ENCODE measurements around the gene GCDH.
"Not testable (repeated sequence)": the region's sequence is repeated elsewhere in the genome, so short reads cannot be mapped to it uniquely, and the experiment has no call there.

The GCDH gene

DNA sequence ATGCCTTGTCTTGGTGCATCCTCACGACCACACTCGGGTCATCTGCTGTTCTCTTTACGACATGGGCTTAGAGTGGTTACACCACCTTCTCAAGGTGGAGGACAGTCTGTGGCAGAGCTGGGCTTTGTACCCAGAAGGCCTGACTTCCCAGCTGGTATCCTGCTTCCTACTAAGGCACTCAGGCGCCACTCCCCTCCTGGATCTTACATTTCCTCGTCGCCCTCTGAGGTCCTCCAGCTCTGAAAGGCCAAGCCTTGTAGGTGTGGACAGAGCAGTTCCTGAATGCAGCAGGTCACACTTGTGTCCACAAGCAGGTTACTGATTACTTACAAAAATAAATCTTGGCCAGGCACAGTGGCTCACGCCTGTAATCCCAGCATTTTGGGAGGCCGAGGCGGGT lies 16.2 kb downstream of the GCDH start:
- no peak for DNase-seq (ENCODE audit: low spot score)

DNA sequence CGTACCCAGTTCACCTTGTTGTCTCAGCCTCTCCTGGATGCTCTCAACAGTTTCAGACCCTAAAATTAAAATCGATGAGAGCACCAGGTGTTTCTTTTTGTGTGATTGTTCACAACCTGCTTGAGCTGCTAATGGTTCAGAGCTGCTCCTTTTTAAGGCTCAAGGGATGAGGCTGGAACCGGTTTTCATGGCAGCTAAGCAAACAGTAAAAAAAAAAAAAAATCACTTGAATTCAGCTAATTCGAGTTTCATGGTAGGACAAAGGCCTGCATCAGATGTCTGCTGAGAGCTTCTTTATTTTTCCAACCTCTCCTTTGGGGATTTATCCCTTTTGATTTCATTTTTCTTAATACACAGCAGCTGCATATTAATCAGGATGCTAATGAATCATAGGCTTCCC lies 21.6 kb downstream of the GCDH start:
- DNase-seq (ENCODE audit: low spot score) = no peak

GRCh38 chr19:12913011-12913561 lies 22.1 kb downstream of the GCDH start:
- no peak for DNase-seq (ENCODE audit: low spot score)

DNA sequence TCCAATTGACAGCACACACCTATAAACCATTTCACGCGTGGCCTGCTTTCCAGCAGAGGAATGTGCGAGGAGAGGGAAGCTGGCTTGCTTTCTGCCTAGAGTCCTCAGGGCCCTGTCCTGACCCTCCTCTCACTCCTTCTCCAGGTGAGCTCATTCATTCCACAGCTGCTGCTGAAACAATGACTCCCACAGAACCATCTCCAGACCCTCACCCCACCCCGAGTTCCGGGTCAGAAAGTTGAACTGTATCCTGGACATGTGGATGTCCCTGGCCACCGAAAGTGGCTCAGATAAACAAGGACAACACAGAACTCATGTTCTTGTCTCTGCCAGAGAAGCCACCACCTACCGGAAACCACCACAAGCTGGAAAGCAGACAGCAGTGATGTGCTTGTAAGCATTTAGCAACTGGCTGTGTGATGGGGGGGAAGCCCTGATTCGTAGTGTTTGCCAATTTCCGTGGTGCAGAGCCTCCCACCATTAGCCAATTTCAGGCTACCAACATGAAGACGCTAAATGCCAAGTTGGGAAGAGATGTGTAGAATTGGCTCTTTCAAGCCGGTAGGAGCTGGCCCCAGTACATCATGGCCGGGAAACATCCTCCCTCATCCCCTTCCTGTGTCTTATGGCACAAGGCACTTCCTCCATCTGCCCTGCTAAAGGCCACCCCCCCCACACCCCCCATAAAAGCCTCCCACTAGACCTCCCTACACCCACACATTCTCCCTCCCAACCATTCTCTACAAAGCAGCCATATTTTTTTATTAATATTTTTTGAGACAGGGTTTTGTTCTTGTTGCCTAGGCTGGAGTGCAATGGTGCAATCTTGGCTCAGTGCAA lies 23.1 kb downstream of the GCDH start:
- no peak for DNase-seq (ENCODE audit: low spot score)

- not testable (repeated sequence) for DNase-seq (ENCODE audit: low spot score)
These were observed 24.9 kb downstream of the GCDH start for GRCh38 chr19:12915860-12916259.

DNA sequence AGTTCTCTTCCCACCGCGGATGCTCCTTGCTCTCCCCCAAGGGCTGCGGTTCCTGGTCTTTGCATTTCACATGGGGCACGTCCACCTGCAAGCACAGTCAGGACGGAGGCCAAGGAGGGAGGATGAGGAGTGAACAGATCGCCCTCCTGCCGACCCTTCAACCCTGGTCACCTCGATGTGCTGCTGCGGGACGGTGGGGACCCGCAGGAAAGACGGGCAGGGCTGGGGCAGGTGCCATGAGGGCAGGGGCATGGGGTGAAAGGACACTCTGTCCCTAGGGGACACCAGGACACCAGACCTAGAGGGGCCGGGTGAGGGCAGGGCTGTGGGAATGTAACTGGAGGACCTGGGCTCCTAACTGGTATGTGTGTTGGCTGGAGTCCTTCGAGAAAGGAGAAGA lies 27.3 kb downstream of the GCDH start:
- DNase-seq (ENCODE audit: low spot score) = no peak

DNA sequence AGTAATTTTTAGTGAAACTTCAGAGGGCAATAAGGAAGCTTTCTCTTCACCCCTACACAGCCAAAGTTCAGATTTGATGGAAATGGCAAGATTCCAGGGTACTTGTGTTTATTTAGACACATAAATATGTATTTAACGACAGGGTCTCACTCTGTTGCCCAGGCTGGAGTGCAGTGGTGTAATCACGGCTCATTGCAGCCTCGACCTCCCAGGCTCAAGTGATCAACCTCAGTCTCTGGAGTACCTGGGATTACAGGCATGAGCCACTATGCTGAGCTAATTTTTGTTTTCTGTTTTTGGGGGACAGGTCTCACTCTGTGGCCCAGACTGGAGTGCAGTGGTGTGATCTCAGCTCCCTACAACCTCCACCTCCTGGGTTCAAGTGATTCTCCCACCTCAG lies 30.1 kb downstream of the GCDH start:
- DNase-seq (ENCODE audit: low spot score) = no peak

DNA sequence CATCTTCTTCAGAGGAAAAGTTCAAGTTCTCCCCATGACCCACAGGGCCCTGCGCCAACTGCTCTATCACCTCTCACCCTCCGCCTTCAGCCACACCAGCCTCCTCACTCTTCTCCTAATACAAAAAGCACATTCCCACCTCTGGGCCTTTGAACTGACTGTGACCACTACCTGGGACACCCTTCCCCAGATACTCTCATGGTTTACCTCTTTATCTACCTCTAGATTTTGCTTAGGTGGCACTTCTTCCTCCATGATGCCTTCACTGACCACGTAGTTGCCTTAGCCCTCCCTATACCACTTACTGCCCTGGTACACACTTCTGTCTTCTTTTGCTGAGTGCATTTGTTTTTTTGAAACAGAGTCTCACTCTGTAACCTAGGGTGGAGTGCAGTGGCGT lies 32.0 kb downstream of the GCDH start:
- DNase-seq (ENCODE audit: low spot score) = no peak

DNA sequence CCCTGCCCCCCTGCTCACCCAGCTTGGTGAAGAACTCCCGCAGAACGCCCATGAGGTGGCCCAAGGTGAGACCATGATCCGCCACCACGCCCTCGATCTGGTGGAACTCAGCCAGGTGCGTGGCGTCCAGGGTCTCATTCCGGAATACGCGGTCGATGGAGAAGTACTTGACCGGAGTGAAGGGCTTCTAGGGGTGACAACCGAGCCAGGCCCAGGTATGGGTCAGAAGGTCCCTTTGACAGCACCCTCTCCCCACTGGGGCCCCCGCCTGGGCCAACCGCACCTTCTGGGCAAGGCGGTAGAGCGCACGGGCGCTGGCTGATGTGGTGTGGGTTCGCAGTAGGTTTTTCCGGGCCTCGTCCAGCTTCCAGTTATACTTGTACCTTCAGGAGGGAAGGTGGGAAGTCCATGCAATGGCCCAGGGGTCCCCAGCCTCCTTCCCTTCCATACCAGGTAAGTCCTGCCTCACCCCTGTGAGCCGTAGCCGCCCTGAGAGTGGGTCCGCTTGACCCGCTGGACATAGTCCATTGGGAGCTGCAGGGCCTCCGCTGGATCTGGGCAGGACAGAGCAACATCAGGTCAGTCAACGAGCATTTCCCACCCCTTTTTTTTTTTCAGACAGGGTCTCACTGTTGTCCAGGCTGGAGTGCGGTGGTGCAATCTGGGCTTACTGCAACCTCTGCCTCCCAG lies 33.8 kb downstream of the GCDH start:
- no peak for DNase-seq (ENCODE audit: low spot score)

GRCh38 chr19:12930002-12930645 lies 39.2 kb downstream of the GCDH start:
- no peak for DNase-seq (ENCODE audit: low spot score)

- no peak for DNase-seq (ENCODE audit: low spot score)
These were observed 41.7 kb downstream of the GCDH start for GRCh38 chr19:12932392-12933286.

GRCh38 chr19:12933287-12934072 lies 42.5 kb downstream of the GCDH start, which contains the start of gene FARSA:
TSS of gene FARSA (minus strand) at chr19:12933711. CDS start at chr19:12933696, 15 bp downstream.
- peak; percentile 88 for DNase-seq (ENCODE audit: low spot score)

DNA sequence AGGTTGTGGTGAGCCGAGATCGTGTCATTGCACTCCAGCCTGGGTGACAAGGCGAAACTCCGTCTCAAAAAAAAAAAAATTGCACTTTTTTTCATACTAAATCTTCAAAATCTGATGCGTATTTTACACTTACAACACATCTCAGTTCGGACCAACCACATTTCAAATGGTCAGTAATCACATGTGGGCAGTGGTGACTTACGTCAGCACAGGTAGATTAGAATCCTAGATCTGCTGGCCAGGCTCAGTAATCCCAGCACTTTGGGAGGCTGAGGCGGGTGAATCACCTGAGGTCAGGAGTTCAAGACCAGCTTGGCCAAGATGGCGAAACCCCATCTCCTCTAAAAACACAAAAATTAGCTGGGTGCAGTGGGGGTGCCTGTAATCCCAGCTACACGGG lies 44.1 kb downstream of the GCDH start:
- no peak for DNase-seq (ENCODE audit: low spot score)

DNA sequence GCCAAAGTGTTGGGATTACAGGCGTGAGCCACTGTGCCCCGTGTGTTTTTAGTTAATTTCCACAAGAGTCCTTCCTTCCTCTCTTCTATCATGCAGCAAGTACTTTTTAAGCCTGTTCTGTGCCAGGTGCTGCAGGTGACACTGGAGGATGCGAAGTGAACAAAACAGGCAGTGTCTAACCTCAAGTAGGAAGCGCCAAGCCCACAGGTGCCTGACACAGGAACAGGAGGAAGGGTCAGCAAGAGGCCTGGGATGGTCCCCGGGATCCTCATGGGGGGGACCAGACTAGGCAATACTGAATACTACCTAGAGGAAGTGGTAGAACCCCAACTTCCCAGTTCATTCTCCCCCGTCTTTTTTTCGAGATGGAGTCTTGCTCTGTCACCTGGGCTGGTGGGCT lies 45.6 kb downstream of the GCDH start:
- no peak for DNase-seq (ENCODE audit: low spot score)

- no peak for DNase-seq (ENCODE audit: low spot score)
These were observed 46.4 kb downstream of the GCDH start for GRCh38 chr19:12937093-12937926.

- DNase-seq (ENCODE audit: low spot score) = peak; percentile 99
These were observed 47.2 kb downstream of the GCDH start, which contains the start of gene CALR for GRCh38 chr19:12937927-12938778. TSS of gene CALR (plus strand) at chr19:12938609. CDS start at chr19:12938680, 71 bp downstream.

DNA sequence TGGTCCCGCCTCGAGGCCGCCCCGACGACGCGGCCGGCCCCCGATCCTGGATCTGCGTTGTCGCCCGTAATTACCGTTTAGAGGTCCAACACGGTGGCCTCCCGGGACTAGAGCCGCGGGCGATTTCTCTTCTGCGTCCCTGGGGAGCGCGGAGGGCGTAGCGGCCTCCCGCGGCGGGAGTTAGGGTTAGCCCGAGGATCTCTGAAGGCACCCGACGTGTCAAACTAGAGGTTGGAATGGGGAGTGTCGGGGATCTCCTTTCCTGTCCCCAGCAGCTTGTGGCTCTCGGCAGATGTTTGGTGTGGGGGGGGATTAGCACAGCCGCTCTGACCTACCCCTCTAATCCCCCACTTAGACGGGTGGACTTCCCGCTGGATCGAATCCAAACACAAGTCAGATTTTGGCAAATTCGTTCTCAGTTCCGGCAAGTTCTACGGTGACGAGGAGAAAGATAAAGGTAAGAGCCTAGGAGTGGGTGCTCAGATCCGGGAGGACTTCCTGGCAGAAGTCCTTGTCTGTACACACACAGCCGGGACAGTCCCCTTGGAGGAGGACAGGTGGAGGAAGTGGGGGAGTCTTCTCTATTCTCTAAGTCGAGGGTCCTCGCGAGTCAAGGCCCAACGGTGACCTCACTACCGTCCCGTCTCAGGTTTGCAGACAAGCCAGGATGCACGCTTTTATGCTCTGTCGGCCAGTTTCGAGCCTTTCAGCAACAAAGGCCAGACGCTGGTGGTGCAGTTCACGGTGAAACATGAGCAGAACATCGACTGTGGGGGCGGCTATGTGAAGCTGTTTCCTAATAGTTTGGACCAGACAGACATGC lies 48.0 kb downstream of the GCDH start:
- no peak for DNase-seq (ENCODE audit: low spot score)

DNA sequence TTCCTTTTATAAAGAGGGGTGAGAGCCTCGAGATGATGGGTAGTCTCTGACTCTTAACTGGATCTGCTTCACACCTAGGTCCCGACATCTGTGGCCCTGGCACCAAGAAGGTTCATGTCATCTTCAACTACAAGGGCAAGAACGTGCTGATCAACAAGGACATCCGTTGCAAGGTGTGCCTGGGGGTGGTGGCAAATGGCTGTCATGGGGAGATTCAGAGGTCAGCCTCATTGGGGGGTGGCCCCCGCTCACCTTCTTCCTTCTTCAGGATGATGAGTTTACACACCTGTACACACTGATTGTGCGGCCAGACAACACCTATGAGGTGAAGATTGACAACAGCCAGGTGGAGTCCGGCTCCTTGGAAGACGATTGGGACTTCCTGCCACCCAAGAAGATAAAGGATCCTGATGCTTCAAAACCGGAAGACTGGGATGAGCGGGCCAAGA lies 49.0 kb downstream of the GCDH start:
- no peak for DNase-seq (ENCODE audit: low spot score)

Data from kidney capillary endothelial cell (primary cell).